Cerebellar cortex (tissue), 1 donor: ENCODE results near the gene CHRM2.

ENCODE experiments used
- DNase-seq: peaks from one replicate; pipeline ENCODE4 v3.0.0-alpha.2; 2015; ENCODE audit warnings: low spot score

CHRM2 gene

GRCh38 chr7:136894789-136895188 lies 26.3 kb downstream of the CHRM2 start:
- no peak for DNase-seq

GRCh38 chr7:136897676-136898075 lies 29.2 kb downstream of the CHRM2 start:
- no peak for DNase-seq

- no peak for DNase-seq
Observed at GRCh38 chr7:136900005-136900404, 31.6 kb downstream of the CHRM2 start.

- no peak for DNase-seq
Observed at GRCh38 chr7:136910771-136911170, 42.3 kb downstream of the CHRM2 start.

GRCh38 chr7:136911344-136911743 lies 42.9 kb downstream of the CHRM2 start:
- peak; percentile 28 for DNase-seq

GRCh38 chr7:136912339-136912738 lies 43.9 kb downstream of the CHRM2 start:
- DNase-seq: no peak

- no peak for DNase-seq
Observed at GRCh38 chr7:136914016-136914415, 45.6 kb downstream of the CHRM2 start.

GRCh38 chr7:136919820-136920219 lies 51.4 kb downstream of the CHRM2 start:
- no peak for DNase-seq

- DNase-seq: no peak
Observed at GRCh38 chr7:136923111-136923667, 54.7 kb downstream of the CHRM2 start.

- DNase-seq: no peak
Observed at GRCh38 chr7:136925044-136925443, 56.6 kb downstream of the CHRM2 start.

GRCh38 chr7:136925556-136925955 lies 57.1 kb downstream of the CHRM2 start:
- DNase-seq: no peak

GRCh38 chr7:136931169-136931867 lies 62.9 kb downstream of the CHRM2 start:
- no peak for DNase-seq

GRCh38 chr7:136937436-136937835 lies 69.0 kb downstream of the CHRM2 start:
- DNase-seq: no peak

GRCh38 chr7:136938476-136938875 lies 70.0 kb downstream of the CHRM2 start:
- no peak for DNase-seq

- DNase-seq: no peak
Observed at GRCh38 chr7:136940122-136940521, 71.7 kb downstream of the CHRM2 start.

- DNase-seq: no peak
Observed at GRCh38 chr7:136940917-136941316, 72.5 kb downstream of the CHRM2 start.

- DNase-seq: no peak
Observed at GRCh38 chr7:136941816-136942215, 73.4 kb downstream of the CHRM2 start.

GRCh38 chr7:136942401-136942800 lies 73.9 kb downstream of the CHRM2 start:
- no peak for DNase-seq

GRCh38 chr7:136942994-136943393 lies 74.5 kb downstream of the CHRM2 start:
- no peak for DNase-seq

GRCh38 chr7:136947347-136947746 lies 78.9 kb downstream of the CHRM2 start:
- no peak for DNase-seq

- DNase-seq: no peak
Observed at GRCh38 chr7:136950331-136950730, 81.9 kb downstream of the CHRM2 start.

- DNase-seq: no peak
Observed at GRCh38 chr7:136953386-136953785, 84.9 kb downstream of the CHRM2 start.

GRCh38 chr7:136956232-136956631 lies 87.8 kb downstream of the CHRM2 start:
- DNase-seq: no peak

- DNase-seq: no peak
Observed at GRCh38 chr7:136956671-136957070, 88.2 kb downstream of the CHRM2 start.
